ENCODE results near the gene KCNMA1. TPM values are rescaled to one million over a fixed set of nuclear protein-coding genes. Genes with fewer than 3 reads are reported as not detected.

KCNMA1 gene
- total and polyA plus RNA-seq, 9 of the 15 experiments (the other 6 are each of a cell fraction or from before 2014, with no cell fraction given), result 0.01 to 0.95 (median 0.15) TPM; not detected in 4

GRCh38 chr10:77158666-77159065 is 478.9 kb downstream of the KCNMA1 start:
- no TSS peak for BruUV-seq (replicated peaks)
- TF ChIP-seq TEAD1 (CRISPR knock-in tag; IDR thresholded peaks at IDR 0.05) (no peak), NCOA6 (IDR thresholded peaks at IDR 0.05) (no peak), TCF3 (CRISPR knock-in tag; IDR thresholded peaks at IDR 0.05) (no peak), MCM2 (IDR thresholded peaks at IDR 0.05; ENCODE audit: low read depth) (no peak), DPF2 (IDR thresholded peaks at IDR 0.05) (no peak), CEBPG (CRISPR knock-in tag; IDR thresholded peaks at IDR 0.05) (no peak), CEBPG (tag; conservative IDR thresholded peaks at IDR 0.05 in 1 of 2, IDR thresholded peaks at IDR 0.05 in 1 of 2) (no peak), HBP1 (CRISPR knock-in tag; IDR thresholded peaks at IDR 0.05) (no peak), XRCC3 (IDR thresholded peaks at IDR 0.05) (no peak), NFIX (CRISPR knock-in tag; IDR thresholded peaks at IDR 0.05; ENCODE audit: low read depth) (no peak), ZNF121 (CRISPR knock-in tag; conservative IDR thresholded peaks at IDR 0.05) (no peak), BCL6 (CRISPR knock-in tag; IDR thresholded peaks at IDR 0.05) (no peak), ERF (CRISPR knock-in tag; IDR thresholded peaks at IDR 0.05) (no peak), TAF15 (IDR thresholded peaks at IDR 0.05; ENCODE audit: low read depth, low read length) (no peak), RAD21 (CRISPR knock-in tag; conservative IDR thresholded peaks at IDR 0.05 in 1 of 2, IDR thresholded peaks at IDR 0.05 in 1 of 2) (no peak), RNF219 (CRISPR knock-in tag; IDR thresholded peaks at IDR 0.05) (no peak), SLC30A9 (CRISPR knock-in tag; IDR thresholded peaks at IDR 0.05) (no peak)
- POLR2A ChIA-PET, result no interaction called here

More at GRCh38 chr10:77158666-77159065, 478.9 kb downstream of the KCNMA1 start:
- H3K4me2 ChIP-seq (ENCODE audit: insufficient read depth, low read length), result no peak overlapping the region
- H3K9me3 ChIP-seq (replicated peaks; ENCODE audit: control insufficient read depth, insufficient read depth, low read depth, low read length), result no peaks in the 10 kb centered on the region
- CTCF ChIA-PET (ENCODE audit: low intra/inter-chr PET ratio), result no interaction called here
- H3K9ac ChIP-seq (ENCODE audit: insufficient read depth in 1 of 2, low read depth in 2 of 2, low read length in 2 of 2), result no peak overlapping the region
- H3K4me1 ChIP-seq (replicated peaks in 1 of 2; ENCODE audit: control insufficient read depth in 2 of 2, insufficient read depth in 2 of 2, low read length in 2 of 2), result no peaks in the 10 kb centered on the region
- no peaks in the 10 kb centered on the region for H4K20me1 ChIP-seq (replicated peaks; ENCODE audit: control insufficient read depth, insufficient read depth, low read length)
- no peak for FAIRE-seq
- no peak for ATAC-seq
- no peaks in the 10 kb centered on the region for H3K9me1 ChIP-seq (ENCODE audit: control insufficient read depth, insufficient read depth, low read length)
- no peaks in the 10 kb centered on the region for H3K36me3 ChIP-seq (ENCODE audit: control insufficient read depth, insufficient read depth, low read length)
- H3K79me2 ChIP-seq (ENCODE audit: control insufficient read depth, insufficient read depth, low read length), result no peaks in the 10 kb centered on the region
- no peak overlapping the region for H2AFZ ChIP-seq (ENCODE audit: low read depth, low read length)
- no peak overlapping the region for H3K27ac ChIP-seq (ENCODE audit: extremely low read depth, low read depth, low read length)
- 2% methylated on average over 3 of the region's 3 CpGs for WGBS (ENCODE audit: insufficient coverage, low coverage, missing lambda C conversion rate)
- in situ Hi-C loops (cut with MboI) (no loop called here), intact Hi-C loops (cut with micrococcal nuclease) (no loop called here)
- no peak overlapping the region for H3K4me3 ChIP-seq
- DNase-seq (ENCODE audit: extremely low read depth in 1 of 4, low spot score in 3 of 4), result no peak
- peaks cover 2 to 5% of the 10 kb centered on the region in 2 experiments; a peak in 2 of 5 replicates for H3K27me3 ChIP-seq (ENCODE audit: control insufficient read depth in 2 of 2, insufficient read depth in 2 of 2, low read length in 2 of 2)
